Skeletal muscle cell (primary cell): ENCODE results near the gene COL6A1.
A peak's percentile ranks its signal among the peaks of the same experiment; 100 is the strongest.

ENCODE experiments used
- DNase-seq: peaks from one replicate; pipeline ENCODE4 v3.0.0-alpha.2; 2010; ENCODE audit warnings: low read depth
- H3K4me3 ChIP-seq: 2 replicates; pipeline ENCODE4 v1.5.1; 2011; ENCODE audit warnings: low read depth, mild to moderate bottlenecking, control low read depth, low read length, moderate library complexity

Gene COL6A1

GRCh38 chr21:46052703-46053651 lies 71.4 kb downstream of the COL6A1 start:
- DNase-seq: peak; percentile 90
- H3K4me3 ChIP-seq: no peak overlapping the region

DNA sequence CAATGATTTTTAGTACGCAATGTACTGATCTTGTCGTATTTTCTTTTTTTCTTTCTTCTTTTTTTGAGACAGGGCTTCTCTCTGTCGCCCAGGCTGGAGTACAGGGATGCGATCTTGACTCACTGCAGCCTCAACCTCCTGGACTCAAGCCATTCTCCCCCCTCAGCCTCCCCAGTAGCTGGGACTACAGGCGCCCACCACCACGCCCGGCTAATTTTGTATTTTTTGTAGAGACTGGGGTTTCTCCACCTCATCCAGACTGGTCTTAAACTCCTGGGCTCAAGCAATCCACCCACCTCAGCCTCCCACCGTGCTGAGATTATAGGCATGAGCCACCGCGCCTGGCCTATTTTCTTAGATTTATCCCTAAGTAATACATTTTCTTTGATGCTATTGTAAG lies 72.5 kb downstream of the COL6A1 start:
- no peak overlapping the region for H3K4me3 ChIP-seq
- no peak for DNase-seq

DNA sequence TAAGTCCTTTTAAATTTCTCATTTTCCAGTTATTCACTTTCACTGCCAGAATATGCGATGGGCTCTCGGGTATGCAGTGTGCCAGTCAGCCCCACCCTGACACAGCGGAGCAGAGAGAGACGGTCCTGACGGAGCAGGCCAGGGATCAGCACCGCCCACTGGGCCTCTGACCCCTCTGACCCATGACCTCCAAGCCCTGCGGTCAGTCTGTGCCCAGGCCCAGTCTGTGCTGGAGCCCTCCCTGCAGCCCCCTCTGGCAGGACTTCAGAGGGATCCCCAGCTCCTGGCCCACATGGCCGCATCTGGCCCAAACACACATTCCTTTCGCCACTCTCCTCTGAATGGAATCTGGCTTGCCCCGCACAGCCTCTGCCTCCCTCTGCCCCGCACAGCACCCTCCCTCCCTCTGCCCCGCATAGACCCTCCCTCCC lies 72.9 kb downstream of the COL6A1 start:
- DNase-seq: no peak
- H3K4me3 ChIP-seq: no peak overlapping the region
